GM21360 (cell line): ENCODE measurements around the gene UBE2G1.
"Not testable (repeated sequence)": the region's sequence is repeated elsewhere in the genome, so short reads cannot be mapped to it uniquely, and the experiment has no call there.

Source experiments
- ATAC-seq: cut with Tn5 transposase; IDR thresholded peaks from one replicate; pipeline ENCODE4 v1.9.1; 2021; ENCODE audit warnings: mild to moderate bottlenecking, moderate library complexity; ENCODE audit not compliant: unreplicated experiment

UBE2G1 gene

DNA sequence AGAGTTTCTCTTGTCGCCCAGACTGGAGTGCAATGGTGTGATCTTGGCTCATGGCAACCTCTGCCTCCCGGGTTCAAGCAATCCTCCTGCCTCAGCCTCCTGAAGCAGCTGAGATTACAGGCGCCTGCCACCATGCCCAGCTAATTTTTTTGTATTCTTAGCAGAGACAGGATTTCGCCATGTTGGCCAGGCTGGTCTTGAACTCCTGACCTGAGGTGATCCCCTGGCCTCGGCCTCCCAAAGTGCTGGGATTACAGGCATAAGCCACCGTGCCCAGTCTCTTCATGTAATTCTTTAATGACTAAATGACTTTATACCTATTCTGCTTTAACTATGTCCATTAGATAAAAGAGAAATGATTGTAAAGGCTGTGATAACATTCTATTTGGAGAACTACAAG is 111.2 kb downstream of the UBE2G1 start:
- ATAC-seq, result not testable (repeated sequence)

DNA sequence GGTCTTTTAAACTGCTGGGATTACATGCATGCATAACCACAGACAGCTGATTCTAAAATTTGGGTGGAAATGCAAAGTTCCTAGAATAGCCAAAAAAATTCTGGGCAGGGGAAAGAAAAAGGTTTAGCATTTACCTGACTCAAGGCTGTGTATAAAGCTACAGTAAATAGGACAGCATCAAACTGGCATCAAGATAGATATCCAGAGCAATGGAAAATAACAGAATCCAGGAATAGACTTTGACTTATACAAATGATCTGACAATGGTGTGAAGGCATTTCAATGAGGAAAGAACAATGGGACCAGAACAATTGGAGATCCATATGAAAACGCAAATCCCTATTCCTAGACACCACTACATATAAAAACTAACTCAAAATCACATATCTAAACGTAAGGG is 115.6 kb downstream of the UBE2G1 start:
- no peak for ATAC-seq

DNA sequence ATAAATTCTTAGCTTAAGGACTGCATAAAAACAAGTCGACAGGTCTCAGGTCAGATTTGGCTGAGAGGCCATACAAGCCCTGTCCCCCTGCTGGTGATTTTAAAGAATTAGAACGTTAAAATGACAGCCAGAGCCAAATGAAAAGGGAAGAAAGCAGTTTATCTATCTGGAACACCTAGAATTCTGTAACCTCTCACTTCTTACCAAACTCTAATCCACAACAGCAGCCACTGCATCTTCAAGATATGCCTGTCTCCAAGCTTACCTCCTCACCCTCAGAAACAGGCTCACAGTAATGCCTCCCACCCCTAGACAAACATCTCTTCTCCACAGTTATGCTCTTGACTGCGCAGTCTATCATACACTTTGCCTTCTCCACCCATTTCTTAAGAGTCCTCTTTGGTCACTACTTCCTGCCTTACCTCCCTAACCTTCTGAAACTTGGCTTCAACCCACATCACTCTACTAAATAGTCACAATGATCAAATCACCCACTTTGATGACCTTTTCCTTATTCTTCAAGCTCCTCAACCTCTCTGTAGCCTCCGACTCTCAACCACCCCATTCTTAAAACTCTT is 116.9 kb downstream of the UBE2G1 start:
- no peak for ATAC-seq

DNA sequence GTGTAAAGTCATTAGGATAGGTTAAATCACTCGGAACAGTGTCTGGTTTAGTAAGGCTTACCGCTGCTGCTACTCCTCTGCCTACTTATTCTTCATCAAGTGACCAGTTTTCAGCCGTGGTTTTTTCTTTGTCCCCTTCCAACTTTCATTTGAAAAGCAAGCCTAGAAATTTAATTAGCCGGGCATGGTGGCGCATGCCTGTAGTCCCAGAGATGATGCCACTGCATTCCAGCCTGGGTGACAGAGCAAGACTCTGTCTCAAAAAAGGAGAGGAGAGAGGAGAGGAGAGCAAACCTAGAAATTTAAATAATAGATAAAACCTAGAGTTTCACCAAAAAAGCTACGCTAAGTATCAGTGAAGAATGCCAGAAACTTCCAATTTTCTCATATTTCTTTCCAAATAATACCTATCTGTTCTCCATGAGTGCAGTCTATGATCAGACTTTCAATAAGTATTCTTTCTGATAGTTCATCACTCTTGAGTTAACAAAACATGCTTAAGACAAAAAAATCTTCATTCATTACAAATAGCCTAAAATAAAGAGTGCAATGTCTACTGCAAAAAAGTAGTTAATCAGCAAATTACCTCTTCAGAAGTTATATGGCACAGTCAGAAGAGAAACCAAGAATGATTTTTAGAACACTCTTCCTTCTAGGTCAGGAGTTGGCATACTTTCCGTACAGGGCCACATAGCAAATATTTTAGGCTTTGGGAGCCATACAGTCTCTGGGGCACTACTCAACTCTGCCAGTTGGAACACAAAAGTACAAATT is 117.8 kb downstream of the UBE2G1 start:
- no peak for ATAC-seq

DNA sequence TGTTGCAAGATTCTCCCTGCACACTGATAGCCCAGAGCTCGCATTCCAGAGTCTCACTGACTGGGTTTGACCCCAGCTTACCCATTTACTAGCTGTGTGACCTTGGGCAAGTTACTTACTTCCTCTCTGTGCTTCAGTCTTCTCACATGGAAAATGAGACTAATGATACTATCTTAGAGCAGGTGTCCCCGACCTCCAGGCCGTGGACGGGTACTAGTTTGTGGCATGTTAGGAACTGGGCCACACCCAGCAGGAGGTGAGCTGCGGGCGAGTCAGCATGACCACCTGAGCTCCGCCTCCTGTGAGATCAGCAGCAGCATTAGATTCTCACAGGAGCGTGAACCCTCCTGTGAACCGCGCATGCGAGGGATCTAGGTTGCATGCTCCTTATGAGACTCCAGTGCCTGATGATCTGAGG is 118.5 kb downstream of the UBE2G1 start:
- no peak for ATAC-seq

DNA sequence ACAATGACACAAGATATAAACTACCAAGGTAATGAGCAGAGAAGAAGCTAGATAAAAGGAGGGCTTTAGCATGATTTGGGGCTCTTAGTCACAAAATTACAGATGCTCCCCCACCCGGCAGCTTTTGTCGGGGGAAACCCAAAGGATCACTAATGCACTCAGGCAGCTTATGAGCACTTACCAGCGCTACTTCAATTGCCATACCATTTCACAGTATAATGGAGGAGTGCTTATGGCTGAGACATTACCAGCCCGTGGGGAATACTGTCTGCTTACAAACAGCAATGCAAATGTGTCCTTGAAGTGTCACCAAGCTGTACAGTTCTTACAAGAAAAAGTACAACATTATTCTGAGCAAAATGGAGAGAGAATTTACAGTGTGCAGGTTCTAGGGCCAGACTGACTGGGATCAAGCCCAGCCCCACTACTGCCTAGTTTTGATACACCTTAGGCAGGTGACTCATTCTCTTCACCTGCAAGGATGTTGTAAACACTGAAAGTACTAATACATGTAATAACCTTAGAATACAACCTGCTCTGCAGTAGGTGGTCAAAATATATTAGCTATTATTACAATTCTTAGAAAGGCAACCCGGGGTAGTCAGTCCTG is 119.0 kb downstream of the UBE2G1 start:
- no peak for ATAC-seq

DNA sequence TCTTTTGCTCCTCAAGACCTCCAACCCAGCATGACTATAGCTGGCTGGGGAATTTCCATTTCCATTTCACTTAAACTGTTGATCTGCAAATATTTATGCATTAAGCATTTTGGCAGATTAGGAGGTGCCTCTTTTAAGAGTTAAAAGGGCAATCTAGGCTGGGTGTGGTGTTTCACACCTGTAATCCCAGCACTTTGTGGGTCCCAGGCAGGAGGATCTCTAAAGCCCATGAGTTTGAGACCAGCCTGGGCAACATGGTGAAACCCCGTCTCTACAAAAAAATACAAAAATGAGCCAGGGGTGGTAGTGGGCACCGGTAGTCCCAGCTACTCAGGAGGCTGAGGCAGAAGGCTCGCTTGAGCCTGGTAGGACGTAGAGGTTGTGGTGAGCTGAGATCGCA is 119.8 kb downstream of the UBE2G1 start:
- ATAC-seq, result no peak

DNA sequence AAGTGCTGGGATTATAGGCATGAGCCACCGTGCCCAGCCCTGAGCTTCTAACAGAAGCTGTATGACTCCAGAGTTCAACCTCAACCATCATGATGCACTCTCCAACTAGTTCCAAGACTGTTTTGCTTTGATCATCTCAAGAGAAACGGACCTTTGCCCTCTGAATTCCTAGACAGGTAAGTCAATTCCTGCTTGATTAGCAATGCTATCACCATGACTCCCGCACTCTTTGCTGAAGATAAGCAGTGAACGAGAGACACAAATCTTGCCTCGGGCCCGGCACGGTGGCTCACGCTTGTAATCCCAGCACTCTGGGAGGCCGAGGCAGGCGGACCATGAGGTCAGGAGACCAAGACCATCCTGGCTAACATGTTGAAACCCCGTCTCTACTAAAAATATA is 124.9 kb downstream of the UBE2G1 start:
- ATAC-seq, result no peak

DNA sequence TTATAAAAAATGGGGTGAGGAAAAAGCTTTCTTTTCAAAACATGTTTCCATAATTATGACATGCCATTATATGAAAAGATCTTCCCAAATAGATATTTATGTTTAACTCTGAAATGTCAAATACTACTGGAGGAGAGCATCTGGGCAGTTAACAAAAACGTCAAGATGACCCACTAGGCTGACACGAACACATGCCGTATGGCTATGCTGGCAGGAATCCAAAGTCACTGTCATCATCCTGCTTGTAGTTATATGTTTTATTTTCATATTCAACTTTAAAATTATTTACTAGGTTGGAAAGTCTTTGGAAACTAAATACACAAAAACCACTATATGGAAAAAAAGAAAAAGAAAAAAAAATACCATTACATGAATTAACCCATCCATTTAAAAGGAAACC is 130.0 kb downstream of the UBE2G1 start:
- no peak for ATAC-seq

DNA sequence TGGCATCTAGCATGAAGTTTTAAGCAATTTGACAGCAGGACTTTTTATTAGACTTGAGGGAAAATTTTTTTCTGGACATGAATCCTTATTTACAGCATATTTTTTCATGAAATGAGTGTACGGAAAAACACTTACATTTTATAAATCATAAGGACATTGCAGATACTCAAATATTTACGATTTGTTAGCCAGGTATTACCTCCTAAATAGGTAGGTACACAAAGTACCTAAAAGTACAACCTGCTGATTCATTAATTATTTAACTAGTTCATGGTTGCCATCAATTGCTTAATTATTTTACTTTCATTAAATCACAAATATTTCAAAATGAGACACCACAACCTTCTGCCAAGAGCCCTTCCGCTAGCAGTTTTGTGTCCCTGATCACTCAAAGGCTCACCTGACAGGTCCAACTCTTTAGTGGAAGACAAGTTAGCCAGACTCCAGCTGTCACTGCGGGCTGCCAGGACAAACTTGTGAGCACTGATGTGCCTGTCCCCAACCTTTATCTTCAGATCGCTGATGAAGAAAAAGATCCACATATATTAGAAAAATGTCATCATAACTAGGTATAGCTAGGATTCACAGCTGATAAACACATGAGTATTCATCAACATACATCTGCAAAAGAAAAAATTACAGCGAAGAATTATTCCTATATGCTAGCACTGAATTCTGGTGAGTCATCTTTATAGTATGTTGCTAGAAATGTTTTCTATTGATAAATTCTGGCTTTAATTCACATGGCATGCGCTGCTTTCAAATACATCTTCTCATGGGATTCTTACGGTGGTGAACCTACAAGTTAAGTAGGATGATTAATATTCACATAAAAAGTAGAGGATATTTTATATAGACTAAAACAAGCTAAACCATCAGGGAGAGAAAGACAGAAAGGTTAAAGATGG is 130.8 kb downstream of the UBE2G1 start:
- no peak for ATAC-seq

DNA sequence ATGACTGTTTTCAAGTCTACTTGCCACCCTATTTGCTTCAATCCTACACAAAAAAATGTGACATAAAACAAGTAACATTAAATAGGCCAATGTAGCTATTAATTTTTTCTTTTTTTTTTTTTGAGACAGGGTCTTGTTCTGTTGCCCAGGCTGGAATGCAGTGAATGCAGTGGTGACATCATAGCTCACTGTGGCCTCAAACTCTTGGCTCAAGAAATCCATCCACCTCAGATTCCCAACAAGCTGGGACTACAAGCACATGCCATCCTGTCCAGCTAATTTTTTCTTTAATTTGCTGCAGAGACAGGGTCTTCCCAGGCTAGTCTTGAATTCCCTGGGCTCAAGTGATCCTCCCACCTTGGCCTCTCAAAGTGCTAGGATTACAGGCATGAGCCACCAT is 132.1 kb downstream of the UBE2G1 start:
- no peak for ATAC-seq

DNA sequence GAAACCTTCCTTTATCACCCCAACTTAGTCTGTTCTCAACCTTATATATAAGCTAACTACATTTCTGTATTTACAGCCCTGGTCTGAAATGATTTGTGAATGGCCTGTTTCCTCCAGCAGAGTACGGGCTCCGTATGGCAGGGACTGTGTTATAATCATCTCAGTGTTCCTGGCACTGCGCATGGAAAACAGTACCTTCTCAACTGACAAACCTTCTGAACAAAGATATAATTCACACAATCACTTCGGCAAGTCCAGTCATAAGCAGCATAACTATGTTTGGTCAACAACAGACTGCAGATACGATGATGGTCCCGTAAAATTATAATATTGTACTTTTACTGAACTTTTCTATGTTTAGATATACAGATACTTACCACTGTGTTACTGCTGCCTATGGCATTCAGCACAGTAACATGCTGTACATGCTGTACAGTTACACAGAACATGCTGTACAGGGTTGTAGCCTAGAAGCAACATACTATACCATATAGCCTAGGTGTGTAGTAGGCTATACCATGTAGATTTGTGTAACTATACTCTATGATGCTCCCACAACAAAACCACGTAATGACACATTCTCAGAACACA is 132.7 kb downstream of the UBE2G1 start:
- ATAC-seq, result no peak

DNA sequence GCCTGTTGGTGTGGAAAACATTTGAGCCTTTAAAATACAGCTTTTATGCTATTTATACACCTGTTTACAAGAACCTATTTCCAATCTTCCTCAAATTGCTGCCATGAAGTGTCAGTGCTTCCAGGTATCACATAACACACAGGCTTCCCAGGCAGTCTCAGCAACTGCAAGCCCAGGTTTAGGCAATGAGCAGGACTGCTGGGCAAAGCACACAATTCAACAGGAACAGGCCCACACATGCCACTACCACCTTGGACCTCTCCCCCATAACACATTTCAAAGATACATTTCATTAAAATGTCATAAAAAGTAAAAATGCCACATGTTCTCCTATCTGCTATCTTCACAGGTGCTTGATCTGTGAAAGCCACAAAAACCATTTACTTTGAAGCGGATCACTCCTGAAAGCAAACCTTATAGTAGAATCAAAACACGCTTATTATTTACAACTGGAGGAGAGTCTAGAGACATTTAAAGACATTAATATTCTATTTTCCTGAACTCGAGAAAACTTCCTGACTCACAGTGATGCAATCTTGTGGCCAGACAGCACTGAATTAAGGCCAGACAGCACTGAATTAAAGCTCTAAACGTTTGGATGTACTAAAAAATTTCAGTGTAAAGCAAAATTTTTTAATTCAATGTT is 134.2 kb downstream of the UBE2G1 start:
- ATAC-seq, result no peak

DNA sequence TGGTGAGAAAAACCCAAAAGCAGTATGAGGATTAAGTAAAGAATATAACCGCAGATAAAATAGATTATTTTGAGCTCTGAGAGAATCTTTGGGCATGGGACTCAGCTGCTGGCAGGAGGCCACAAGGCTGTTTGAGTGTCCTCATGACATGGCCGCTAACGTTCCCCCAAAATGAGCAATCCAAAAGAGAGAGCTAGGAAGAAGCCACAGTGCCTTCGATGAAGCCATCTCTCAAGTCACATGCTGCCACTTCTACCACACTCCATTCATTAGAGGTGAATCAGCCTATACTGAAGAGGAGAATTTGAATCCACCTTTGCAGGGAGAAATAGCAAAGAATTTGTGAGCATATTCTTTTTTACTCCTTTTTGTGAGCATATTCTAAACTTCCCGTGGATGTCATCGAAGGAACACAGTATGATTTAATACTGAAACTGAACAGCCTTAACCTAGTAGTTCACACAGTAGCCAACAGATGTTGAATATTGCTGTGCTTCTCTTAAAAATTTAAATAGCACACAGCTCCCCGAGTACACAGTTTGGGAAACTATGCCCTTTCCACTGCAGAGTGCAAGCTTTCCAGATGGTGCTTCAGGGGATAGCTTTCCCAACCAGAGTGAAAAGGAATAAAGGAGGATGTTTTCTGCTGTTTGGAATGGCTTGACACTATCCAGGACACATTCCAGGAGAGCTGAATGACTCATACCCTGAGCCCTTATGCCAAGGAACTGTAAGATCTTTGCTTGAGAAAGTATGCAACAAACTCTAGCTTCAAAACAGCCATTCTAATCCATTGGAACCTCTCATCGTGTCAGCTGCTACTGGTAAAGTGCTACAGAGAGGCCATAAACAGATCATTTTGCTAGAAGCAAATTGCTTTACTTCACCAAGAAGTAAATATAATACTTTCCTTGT is 136.6 kb downstream of the UBE2G1 start:
- no peak for ATAC-seq

DNA sequence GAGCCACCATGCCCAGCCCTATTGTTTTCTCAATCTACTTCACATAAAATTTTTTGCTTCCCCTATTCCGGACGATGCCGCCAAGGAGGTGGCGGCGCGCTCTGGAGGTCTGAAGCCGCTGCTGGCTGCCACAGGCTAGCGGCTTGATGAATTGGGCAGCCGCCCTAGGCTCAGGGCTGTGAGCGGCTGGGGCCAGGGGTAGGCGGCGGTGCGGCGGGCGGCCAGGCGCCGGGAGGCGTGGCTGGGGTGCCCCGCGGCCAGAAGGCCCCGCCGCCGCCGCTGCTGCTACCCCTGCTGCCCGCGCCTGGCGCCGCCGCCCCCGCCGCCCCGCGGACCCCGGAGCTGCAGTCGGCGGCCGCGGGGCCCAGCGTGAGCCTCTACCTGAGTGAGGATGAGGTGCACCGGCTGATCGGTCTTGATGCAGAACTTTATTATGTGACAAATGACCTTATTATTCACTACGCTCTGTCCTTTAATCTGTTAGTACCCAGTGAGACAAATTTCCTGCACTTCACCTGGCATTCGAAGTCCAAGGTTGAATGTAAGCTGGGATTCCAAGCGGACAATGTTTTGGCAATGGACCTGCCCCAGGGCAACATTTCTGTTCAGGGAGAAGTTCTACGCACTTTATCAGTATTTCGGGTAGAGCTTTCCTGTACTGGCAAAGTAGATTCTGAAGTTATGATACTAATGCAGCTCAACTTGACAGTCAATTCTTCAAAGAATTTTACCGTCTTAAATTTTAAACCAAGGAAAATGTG is 144.4 kb downstream of the UBE2G1 start:
- ATAC-seq, result no peak

DNA sequence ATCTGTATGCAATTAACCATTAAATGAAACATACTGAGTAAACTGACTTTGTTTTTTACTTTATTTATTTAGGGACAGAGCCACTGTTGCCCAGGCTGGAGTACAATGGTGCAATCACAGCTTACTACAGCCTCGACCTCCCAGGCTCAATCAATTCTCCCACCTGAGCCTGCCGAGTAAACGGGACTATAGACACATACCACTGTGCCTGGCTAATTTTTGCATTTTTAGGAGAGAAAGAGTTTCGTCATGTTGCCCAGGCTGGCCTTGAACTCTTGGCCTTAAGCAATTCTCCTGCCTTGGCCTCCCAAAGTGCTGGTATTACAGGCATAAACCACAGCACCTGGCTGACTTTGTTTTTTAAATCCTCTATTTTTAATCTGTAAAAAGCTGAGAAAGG is 145.3 kb downstream of the UBE2G1 start:
- ATAC-seq, result no peak

DNA sequence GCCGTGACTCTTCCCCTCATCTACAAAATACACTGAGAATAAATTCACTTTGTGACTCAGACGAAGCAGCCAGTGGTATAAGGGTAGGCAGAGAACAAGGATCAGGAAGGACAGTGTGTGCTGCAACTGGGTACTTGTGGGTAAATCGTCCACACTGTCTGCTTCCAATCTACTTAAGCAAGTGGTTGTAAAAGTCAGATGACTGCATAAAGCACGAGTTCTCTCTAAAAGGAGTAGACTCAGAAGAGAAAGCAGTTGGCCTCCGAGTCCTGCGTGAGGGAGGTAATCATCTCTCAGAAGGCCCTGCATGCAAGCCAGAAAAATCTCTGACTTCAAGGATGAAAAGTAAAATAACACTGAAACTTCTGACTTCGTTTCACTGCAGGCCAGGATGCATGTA is 145.8 kb downstream of the UBE2G1 start:
- ATAC-seq, result no peak
